ENCODE data around the gene TMEM237. TPM values are rescaled to one million over a fixed set of nuclear protein-coding genes. Genes with fewer than 3 reads are reported as not detected.

TMEM237 gene
- total RNA-seq, 2 donors from 2014 or later: 12.6 to 24.5 TPM

DNA sequence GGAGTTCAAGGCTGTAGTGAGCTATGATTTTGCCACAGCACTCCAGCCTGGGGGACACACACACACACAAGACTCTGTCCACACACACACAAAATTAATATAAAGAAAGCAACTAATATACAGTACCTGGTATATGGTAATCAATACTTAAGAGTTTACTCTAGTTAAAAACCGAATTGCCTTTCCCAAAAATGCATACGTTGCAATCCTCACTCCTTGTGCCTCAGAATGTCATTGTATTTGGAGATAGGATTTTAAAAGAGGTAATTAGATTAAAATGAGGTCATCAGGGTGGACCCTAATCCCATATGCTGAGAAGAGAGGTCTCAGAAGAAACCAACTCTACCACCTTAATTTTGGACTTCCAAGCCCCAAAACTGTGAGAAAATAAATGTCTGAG, 35.7 kb downstream of the TMEM237 start:
- H3K9me3 Mint-ChIP-seq: peaks cover 0 to 5% of the 10 kb centered on the region in 2 donors
- H3K36me3 Mint-ChIP-seq: no peaks in the 10 kb centered on the region
- ATAC-seq: no peak
- DNase-seq (ENCODE audit: low spot score in 2 of 2): no peak
- H3K27ac Mint-ChIP-seq: no peak overlapping the region

DNA sequence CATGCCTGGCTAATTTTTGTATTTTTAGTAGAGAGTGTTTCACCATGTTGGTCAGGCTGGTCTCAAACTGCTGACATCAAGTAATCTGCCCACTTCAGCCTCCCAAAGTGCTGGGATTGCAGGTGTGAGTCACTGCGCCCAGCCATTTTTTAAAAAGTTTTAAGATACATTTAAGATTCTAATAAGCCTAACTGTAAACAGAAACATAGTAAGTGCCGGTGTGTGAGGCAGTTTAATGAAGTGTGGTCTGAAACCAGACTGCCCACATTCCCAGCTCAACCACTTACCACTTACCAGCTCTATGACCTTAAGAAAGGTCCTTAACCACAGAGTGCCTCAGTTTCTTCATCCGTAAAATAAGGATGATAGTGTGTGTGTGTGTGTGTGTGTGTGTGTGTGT, 42.4 kb downstream of the TMEM237 start:
- ATAC-seq (no peak), DNase-seq (ENCODE audit: low spot score in 2 of 2) (no peak)
- no peak overlapping the region for H3K27ac Mint-ChIP-seq
- H3K9me3 Mint-ChIP-seq: peaks cover 12 to 15% of the 10 kb centered on the region in 2 donors
- peaks cover 5 to 11% of the 10 kb centered on the region in 2 donors for H3K36me3 Mint-ChIP-seq

DNA sequence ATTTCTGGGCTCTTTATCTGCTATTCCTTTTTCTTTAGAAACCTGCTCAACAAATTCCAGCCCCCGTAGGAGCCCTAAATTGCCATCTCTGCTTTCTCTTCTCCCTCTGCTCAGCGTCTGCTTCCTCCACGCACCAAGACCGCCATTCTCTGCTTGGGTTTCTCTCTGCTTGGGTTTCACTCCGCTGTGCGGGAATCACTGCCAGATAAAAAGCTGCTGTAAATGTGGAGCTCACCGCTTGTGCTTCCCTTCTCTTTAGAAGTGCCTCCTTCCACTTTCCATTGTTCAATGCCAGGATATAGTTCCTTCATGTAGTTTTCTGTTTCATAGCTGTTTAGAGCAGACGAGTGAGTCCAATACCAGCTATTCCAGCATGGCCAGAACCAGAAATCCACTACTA, 45.9 kb downstream of the TMEM237 start:
- Mint-ChIP-seq H3K27ac (no peak overlapping the region), H3K9me3 (peaks cover 12 to 15% of the 10 kb centered on the region in 2 donors), H3K36me3 (peaks cover 5 to 17% of the 10 kb centered on the region in 2 donors)
- ATAC-seq (no peak), DNase-seq (ENCODE audit: low spot score in 2 of 2) (no peak)

- Mint-ChIP-seq H3K27ac (no peak overlapping the region), H3K9me3 (no peaks in the 10 kb centered on the region), H3K36me3 (no peaks in the 10 kb centered on the region)
- DNase-seq (ENCODE audit: low spot score in 2 of 2) (no peak), ATAC-seq (no peak)
Measured at GRCh38 chr2:201580486-201580885, 62.8 kb downstream of the TMEM237 start.

- Mint-ChIP-seq H3K27ac (no peak overlapping the region), H3K9me3 (no peaks in the 10 kb centered on the region), H3K36me3 (no peaks in the 10 kb centered on the region)
- ATAC-seq (no peak), DNase-seq (ENCODE audit: low spot score in 2 of 2) (no peak)
Measured at GRCh38 chr2:201579536-201579935, 63.8 kb downstream of the TMEM237 start.

- H3K9me3 Mint-ChIP-seq: no peaks in the 10 kb centered on the region
- ATAC-seq (no peak), DNase-seq (ENCODE audit: low spot score in 2 of 2) (no peak)
- no peak overlapping the region for H3K27ac Mint-ChIP-seq
- no peaks in the 10 kb centered on the region for H3K36me3 Mint-ChIP-seq
Measured at GRCh38 chr2:201575971-201576370, 67.3 kb downstream of the TMEM237 start.

DNA sequence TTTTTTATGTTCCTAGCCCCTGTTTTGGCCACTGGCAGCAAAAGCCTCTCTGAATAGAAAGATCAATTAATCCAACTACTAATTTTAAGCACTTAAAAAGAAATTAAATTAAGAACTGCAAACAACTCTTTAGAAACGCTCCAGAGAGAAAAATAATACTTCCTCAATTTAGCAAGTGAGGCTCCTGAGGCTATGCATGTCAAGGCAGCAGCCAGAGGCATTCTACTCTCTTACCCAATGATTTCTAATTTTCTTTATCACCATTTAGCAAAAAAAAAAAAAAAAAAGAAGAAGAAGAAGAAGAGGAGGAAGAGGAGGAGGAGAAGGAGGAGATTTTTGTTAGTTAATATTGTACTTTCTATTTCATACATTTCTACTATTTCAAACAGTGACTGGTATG, 68.5 kb downstream of the TMEM237 start:
- DNase-seq (ENCODE audit: low spot score in 2 of 2) (no peak), ATAC-seq (no peak)
- no peak overlapping the region for H3K27ac Mint-ChIP-seq
- H3K9me3 Mint-ChIP-seq: no peaks in the 10 kb centered on the region
- H3K36me3 Mint-ChIP-seq: no peaks in the 10 kb centered on the region

DNA sequence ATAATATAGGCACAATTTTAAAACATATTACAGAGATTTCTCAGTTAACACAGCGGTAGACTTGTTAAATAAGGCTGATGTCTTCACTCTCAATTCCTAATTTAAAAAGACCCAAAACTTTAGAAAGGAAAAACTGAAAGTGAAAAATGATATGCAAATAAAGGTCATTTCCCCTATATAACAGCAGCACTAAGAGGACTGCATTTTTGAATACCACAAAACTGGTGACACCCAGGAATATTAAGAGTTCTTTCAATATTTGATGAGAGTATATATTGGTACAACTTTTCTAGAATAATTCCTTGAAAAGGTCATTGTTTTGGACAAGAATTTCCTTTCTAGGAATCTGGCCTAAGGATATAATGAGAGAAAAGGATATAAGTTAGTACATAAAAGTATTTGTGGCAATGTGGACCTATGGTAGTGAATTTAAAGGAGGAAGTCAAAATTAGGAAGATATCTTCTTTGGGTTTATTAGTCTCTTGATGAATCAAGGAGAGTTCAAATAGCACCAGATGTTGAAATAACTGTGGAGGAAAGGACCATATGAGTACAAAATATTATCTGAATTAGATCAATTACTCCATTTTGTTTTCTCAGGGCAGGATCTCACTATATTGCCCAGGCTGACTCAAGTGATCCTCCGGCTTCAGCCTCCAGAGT, 70.3 kb downstream of the TMEM237 start:
- Mint-ChIP-seq H3K27ac (no peak overlapping the region), H3K36me3 (no peaks in the 10 kb centered on the region), H3K9me3 (no peaks in the 10 kb centered on the region)
- DNase-seq (ENCODE audit: low spot score in 2 of 2) (no peak), ATAC-seq (no peak)

Other genes with a start within 250 kb of the TMEM237 start
- gene TRAK2, start 192.0 kb downstream of the TMEM237 start, total RNA-seq: 10 to 100 TPM; 11.2 to 21.8 TPM
- 10 to 100 TPM; 12.6 to 21.2 TPM for gene STRADB, start 191.8 kb downstream of the TMEM237 start, total RNA-seq
- gene MPP4, start 55.1 kb upstream of the TMEM237 start, total RNA-seq: not detected
- 10 to 100 TPM; 12.1 to 12.7 TPM for gene ALS2, start 137.4 kb upstream of the TMEM237 start, total RNA-seq
- gene CDK15, start 163.0 kb upstream of the TMEM237 start, total RNA-seq: not detected

Data from activated naive CD4-positive, alpha-beta T cell treated with anti-CD3 and anti-CD28 coated beads, Interleukin-2, amount 50 U/mL, for 72 hours (primary cell).